Measurements from ENCODE around the gene TMCC1. TPM values are rescaled to one million over a fixed set of nuclear protein-coding genes. Genes with fewer than 3 reads are reported as not detected.

The TMCC1 gene
- total and polyA plus RNA-seq, 9 donors = 26.8 to 37.8 (median 30.9) TPM

DNA sequence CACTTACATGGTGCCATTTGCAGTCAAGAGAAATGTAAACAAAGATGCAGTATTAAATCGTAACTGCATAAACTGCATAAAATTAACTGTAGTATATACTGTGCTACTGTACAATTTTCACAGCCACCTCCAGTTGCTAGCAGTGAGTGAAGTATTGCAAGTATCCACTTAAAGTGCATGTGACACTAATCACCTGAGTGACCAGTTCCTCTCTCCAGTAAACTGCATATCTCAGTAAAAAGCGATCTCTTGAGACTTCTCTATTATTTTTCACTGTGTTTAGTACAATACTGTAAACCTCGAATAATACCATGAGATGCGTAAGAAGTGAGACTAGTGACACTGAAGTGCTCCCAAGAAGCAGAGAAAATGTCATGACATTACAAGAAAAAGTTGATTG, 175.3 kb downstream of the TMCC1 start:
- Histone ChIP-seq H3K36me3 (ENCODE audit: control insufficient read depth, insufficient read depth, low read length) (no peaks in the 10 kb centered on the region), H3K9me3 (replicated peaks; ENCODE audit: control insufficient read depth, low read depth, low read length) (no peaks in the 10 kb centered on the region), H3K27ac (ENCODE audit: low read length) (no peak overlapping the region), H3K4me3 (ENCODE audit: low read length) (no peak overlapping the region), H3K27me3 (ENCODE audit: control insufficient read depth, insufficient read depth, low read length) (no peaks in the 10 kb centered on the region), H3K4me1 (ENCODE audit: control insufficient read depth, insufficient read depth, low read length) (no peaks in the 10 kb centered on the region)
- WGBS (ENCODE audit: insufficient coverage) = no CpG with 5 or more reads among the region's 4 CpGs
- peak; percentile 5 for DNase-seq

DNA sequence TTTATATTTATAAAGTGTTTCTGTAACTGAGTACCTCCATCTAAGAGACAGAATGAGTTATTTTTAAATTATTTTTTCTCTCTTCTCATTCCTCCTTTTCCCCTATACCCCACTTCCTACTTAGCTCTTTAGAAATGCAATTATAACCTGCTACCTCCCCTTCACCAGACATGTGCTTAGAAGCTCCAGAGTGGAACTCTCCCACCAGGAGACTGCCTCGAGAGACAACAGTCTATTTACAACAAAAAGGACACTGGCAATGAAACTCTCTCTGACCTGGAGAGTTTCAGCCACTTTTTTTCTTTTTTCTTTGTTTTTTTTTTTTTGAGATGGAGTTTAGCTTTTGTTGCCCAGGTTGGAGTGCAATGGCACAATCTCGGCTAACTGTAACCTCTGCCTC, 177.7 kb downstream of the TMCC1 start:
- no peaks in the 10 kb centered on the region for H3K4me1 ChIP-seq (ENCODE audit: control insufficient read depth, insufficient read depth, low read length)
- no peaks in the 10 kb centered on the region for H3K27me3 ChIP-seq (ENCODE audit: control insufficient read depth, insufficient read depth, low read length)
- WGBS (ENCODE audit: insufficient coverage) = no CpG with 5 or more reads among the region's 2 CpGs
- no peak overlapping the region for H3K4me3 ChIP-seq (ENCODE audit: low read length)
- no peak overlapping the region for H3K27ac ChIP-seq (ENCODE audit: low read length)
- H3K36me3 ChIP-seq (ENCODE audit: control insufficient read depth, insufficient read depth, low read length) = no peaks in the 10 kb centered on the region
- H3K9me3 ChIP-seq (replicated peaks; ENCODE audit: control insufficient read depth, low read depth, low read length) = no peaks in the 10 kb centered on the region
- no peak for DNase-seq

DNA sequence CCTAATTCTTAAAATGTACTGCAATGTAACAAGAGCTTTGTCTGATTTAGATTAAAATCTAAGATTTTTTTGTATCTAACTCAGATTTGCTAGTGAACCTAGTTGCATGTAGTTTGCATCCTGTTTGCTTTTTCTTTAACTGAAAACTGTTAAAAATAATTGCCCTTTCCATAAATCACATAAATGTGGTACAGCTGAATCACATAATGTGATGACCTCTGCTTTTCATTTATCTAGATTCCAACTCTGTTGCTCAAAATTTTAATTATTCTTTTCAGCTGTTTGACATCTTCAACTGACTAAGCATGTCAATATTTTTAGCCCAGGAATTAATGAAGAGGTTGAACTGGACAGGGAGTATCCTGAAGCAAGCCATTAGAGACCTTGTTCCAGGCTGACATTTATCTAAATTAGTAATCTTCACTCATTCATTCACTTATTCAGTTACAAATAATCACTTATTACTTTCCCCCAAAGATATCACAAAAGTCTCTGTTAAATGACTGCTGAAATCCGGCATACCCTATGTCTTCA, 185.1 kb downstream of the TMCC1 start:
- Histone ChIP-seq H3K4me1 (ENCODE audit: control insufficient read depth, insufficient read depth, low read length) (no peaks in the 10 kb centered on the region), H3K36me3 (ENCODE audit: control insufficient read depth, insufficient read depth, low read length) (no peaks in the 10 kb centered on the region), H3K4me3 (ENCODE audit: low read length) (no peak overlapping the region), H3K9me3 (replicated peaks; ENCODE audit: control insufficient read depth, low read depth, low read length) (no peaks in the 10 kb centered on the region), H3K27ac (ENCODE audit: low read length) (no peak overlapping the region), H3K27me3 (ENCODE audit: control insufficient read depth, insufficient read depth, low read length) (no peaks in the 10 kb centered on the region)
- no peak for DNase-seq
- no CpG with 5 or more reads among the region's 1 CpG for WGBS (ENCODE audit: insufficient coverage)

DNA sequence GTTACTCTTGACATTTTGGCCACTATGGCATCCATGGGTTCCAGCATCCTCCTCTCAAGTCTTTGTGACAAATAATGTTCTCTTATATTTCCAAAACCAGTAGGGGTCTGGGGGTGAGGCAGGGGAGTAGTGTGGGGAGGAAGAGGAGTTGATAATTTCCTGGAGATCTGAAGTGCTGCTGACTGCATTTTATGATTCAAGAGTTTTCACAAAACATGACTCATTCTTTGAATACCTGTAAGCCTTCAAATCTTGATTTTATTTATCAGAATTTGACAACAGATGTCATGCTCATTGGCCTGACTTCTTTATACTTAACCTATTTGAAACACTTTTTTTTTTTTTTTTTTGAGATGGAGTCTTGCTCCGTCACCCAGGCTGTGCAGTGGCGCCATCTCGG, 188.2 kb downstream of the TMCC1 start:
- H3K36me3 ChIP-seq (ENCODE audit: control insufficient read depth, insufficient read depth, low read length) = no peaks in the 10 kb centered on the region
- no peak for DNase-seq
- no CpG with 5 or more reads among the region's 3 CpGs for WGBS (ENCODE audit: insufficient coverage)
- H3K27ac ChIP-seq (ENCODE audit: low read length) = no peak overlapping the region
- H3K27me3 ChIP-seq (ENCODE audit: control insufficient read depth, insufficient read depth, low read length) = no peaks in the 10 kb centered on the region
- no peak overlapping the region for H3K4me3 ChIP-seq (ENCODE audit: low read length)
- H3K9me3 ChIP-seq (replicated peaks; ENCODE audit: control insufficient read depth, low read depth, low read length) = no peaks in the 10 kb centered on the region
- no peaks in the 10 kb centered on the region for H3K4me1 ChIP-seq (ENCODE audit: control insufficient read depth, insufficient read depth, low read length)

DNA sequence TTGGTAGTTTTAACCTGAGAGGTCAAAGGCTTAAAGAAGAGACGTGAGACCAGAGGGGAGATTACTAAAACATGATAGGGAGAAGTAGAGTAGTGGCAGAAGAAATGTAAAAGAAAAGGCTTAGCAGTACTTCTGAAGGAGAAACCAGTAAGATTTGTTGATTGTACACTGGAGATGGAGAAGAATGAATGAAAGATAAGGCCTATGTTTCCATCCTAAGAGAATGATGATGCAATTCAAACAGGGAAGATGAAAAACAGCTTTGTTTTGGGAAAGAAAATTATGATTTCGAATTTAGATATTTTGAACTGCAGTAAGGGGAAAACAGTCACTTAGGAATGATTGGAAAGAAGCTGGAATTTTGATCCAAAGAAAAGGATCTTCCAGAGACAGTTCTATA, 189.6 kb downstream of the TMCC1 start:
- Histone ChIP-seq H3K36me3 (ENCODE audit: control insufficient read depth, insufficient read depth, low read length) (no peaks in the 10 kb centered on the region), H3K4me1 (ENCODE audit: control insufficient read depth, insufficient read depth, low read length) (no peaks in the 10 kb centered on the region), H3K27me3 (ENCODE audit: control insufficient read depth, insufficient read depth, low read length) (no peaks in the 10 kb centered on the region), H3K27ac (ENCODE audit: low read length) (no peak overlapping the region), H3K9me3 (replicated peaks; ENCODE audit: control insufficient read depth, low read depth, low read length) (no peaks in the 10 kb centered on the region), H3K4me3 (ENCODE audit: low read length) (no peak overlapping the region)
- no peak for DNase-seq
- 33% methylated on average over 1 of the region's 2 CpGs for WGBS (ENCODE audit: insufficient coverage)

DNA sequence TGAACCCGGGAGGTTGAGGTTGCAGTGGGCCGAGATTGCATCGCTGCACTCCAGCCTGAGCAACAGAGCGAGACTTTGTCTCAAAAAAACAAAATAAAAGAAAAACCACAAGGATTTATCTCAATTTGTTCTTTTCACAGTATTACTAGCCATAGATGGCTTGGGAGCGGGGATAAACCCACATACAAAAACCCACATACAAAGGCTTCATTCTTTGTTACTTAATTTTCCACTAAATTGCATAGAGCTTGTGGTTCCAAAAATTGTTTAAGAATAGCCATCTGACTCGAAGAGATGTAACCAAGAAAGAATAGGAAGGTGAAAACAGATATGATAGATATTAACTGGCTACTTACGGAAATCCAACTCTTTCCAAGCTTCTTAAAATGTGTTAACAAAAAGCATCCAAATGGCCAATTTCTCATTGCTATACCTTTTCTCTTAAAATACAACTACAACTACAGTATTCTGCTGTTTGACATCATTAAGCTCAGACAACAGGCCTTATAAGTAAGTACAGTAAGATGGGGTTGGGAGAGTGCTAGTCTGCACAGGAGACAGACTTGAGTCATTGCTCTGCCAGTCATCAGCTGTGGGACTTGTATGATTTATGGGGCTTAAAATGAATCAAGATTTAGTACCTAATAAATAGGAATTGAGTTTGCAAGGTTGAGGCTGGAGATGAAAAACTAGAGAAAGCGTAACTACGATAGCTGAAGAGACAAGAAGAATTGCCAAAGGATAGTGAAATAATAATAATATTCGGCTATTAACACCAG, 190.4 kb downstream of the TMCC1 start:
- Histone ChIP-seq H3K27ac (ENCODE audit: low read length) (no peak overlapping the region), H3K36me3 (ENCODE audit: control insufficient read depth, insufficient read depth, low read length) (no peaks in the 10 kb centered on the region)
- WGBS (ENCODE audit: insufficient coverage) = 100% methylated on average over 1 of the region's 10 CpGs

DNA sequence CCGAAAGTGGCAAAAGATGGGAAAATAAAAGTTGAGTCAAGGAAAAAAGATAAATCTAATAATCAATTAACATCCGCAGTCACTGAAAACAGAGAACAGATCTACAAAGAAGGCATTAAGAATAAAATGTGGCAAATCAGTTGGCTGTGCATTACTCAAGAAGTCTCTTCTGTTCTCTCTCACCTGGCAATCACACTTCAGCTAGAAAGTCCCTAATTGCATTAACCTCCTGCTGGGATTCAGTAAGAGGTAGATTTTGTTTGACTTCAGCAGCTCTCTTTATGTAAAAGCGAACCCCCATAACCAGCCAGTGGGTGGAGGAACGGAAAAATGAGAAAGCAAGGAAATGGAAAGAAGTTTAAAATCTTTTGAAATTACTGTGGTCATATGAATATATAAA, 192.3 kb downstream of the TMCC1 start:
- DNase-seq = no peak
- H3K4me3 ChIP-seq (ENCODE audit: low read length) = no peak overlapping the region

More for the DNA sequence above, 190.4 kb downstream of the TMCC1 start:
- no peaks in the 10 kb centered on the region for H3K9me3 ChIP-seq (replicated peaks; ENCODE audit: control insufficient read depth, low read depth, low read length)
- no peaks in the 10 kb centered on the region for H3K27me3 ChIP-seq (ENCODE audit: control insufficient read depth, insufficient read depth, low read length)
- H3K4me3 ChIP-seq (ENCODE audit: low read length) = no peak overlapping the region
- H3K4me1 ChIP-seq (ENCODE audit: control insufficient read depth, insufficient read depth, low read length) = no peaks in the 10 kb centered on the region
- no peak for DNase-seq

DNA sequence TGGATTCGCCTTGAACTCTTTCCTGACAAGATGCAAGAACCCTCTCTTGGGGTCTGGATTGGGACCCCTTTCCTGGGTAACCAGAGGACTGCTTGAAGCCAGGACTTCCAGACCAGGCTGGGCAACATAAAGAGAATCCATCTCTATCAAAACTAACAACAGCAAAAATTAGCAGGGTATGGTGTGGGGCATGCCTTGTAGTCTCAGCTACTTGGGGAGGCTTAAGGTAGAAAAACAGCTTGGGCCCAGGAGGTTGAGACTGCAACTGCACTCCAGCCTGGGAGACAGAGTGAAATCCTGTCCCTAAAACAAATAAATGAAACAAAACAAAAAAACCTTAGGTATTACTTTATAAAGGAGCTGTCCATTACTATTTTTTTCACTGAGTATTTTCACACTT, 193.9 kb downstream of the TMCC1 start:
- H3K36me3 ChIP-seq (ENCODE audit: control insufficient read depth, insufficient read depth, low read length) = no peaks in the 10 kb centered on the region
- no peak overlapping the region for H3K27ac ChIP-seq (ENCODE audit: low read length)
- no peaks in the 10 kb centered on the region for H3K4me1 ChIP-seq (ENCODE audit: control insufficient read depth, insufficient read depth, low read length)
- no peak for DNase-seq
- WGBS (ENCODE audit: insufficient coverage) = 100% methylated on average over 1 of the region's 1 CpG
- H3K9me3 ChIP-seq (replicated peaks; ENCODE audit: control insufficient read depth, low read depth, low read length) = peaks cover 8% of the 10 kb centered on the region
- H3K27me3 ChIP-seq (ENCODE audit: control insufficient read depth, insufficient read depth, low read length) = no peaks in the 10 kb centered on the region
- H3K4me3 ChIP-seq (ENCODE audit: low read length) = no peak overlapping the region

More for the DNA sequence above, 192.3 kb downstream of the TMCC1 start:
- Histone ChIP-seq H3K9me3 (replicated peaks; ENCODE audit: control insufficient read depth, low read depth, low read length) (peaks cover 8% of the 10 kb centered on the region), H3K36me3 (ENCODE audit: control insufficient read depth, insufficient read depth, low read length) (no peaks in the 10 kb centered on the region), H3K27me3 (ENCODE audit: control insufficient read depth, insufficient read depth, low read length) (no peaks in the 10 kb centered on the region), H3K27ac (ENCODE audit: low read length) (no peak overlapping the region), H3K4me1 (ENCODE audit: control insufficient read depth, insufficient read depth, low read length) (no peaks in the 10 kb centered on the region)
- WGBS (ENCODE audit: insufficient coverage) = no CpG with 5 or more reads among the region's 4 CpGs

DNA sequence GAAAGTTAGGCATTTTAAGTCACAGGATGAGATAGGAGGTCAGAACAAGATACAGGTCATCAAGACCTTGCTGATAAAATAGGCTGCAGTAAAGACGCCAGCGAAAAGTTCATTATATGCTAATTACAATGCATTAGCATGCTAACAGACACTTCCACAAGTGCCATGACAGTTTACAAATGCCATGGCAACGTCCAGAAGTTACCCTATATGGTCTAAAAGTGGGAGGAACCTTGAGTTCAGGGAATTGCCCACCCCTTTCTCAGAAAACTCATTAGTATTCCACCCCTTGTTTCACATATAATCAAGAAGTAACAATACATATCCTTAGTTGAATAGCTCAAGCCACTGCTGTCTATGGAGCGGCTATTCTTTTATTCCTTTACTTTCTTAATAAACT, 194.3 kb downstream of the TMCC1 start:
- Histone ChIP-seq H3K4me3 (ENCODE audit: low read length) (no peak overlapping the region), H3K9me3 (replicated peaks; ENCODE audit: control insufficient read depth, low read depth, low read length) (peaks cover 8% of the 10 kb centered on the region), H3K27me3 (ENCODE audit: control insufficient read depth, insufficient read depth, low read length) (no peaks in the 10 kb centered on the region), H3K4me1 (ENCODE audit: control insufficient read depth, insufficient read depth, low read length) (no peaks in the 10 kb centered on the region), H3K27ac (ENCODE audit: low read length) (no peak overlapping the region), H3K36me3 (ENCODE audit: control insufficient read depth, insufficient read depth, low read length) (no peaks in the 10 kb centered on the region)
- WGBS (ENCODE audit: insufficient coverage) = 70% methylated on average over 2 of the region's 4 CpGs
- DNase-seq = no peak

DNA sequence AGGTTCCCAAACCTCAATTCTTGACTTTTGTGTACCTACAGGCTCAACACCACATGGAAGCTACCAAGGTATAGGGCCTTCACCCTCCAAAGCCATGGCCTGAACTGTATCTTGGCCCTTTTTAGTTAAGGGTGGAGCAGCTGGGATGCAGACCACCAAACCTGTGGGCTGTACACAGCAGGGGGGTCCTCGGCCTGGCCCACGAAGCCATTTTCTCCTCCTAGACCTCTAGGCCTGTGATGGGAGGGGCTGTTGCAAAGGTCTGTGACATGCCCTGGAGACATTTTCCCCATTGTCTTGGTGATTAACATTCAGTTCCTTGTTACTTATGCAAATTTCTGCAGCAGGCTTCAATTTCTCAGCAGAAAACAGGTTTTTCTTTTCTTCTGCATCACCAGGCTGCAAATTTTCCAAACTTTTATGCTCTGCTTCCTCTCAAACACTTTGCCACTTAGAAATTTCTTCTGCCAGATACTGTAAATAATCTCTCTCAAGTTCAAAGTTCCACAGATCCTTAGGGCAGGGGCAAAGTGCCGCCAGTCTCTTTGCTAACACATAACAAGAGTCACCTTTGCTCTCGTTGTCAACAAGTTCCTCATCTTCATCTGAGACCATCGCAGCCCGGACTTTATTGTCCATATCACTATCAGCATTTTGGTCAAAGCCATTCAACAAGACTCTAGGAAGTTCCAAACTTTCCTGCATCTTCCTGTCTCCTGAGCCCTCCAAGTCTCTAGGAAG, 196.1 kb downstream of the TMCC1 start:
- WGBS (ENCODE audit: insufficient coverage) = 98% methylated on average over 4 of the region's 6 CpGs
- H3K9me3 ChIP-seq (replicated peaks; ENCODE audit: control insufficient read depth, low read depth, low read length) = peaks cover 8% of the 10 kb centered on the region
- H3K4me1 ChIP-seq (ENCODE audit: control insufficient read depth, insufficient read depth, low read length) = no peaks in the 10 kb centered on the region
- DNase-seq = no peak
- H3K27me3 ChIP-seq (ENCODE audit: control insufficient read depth, insufficient read depth, low read length) = no peaks in the 10 kb centered on the region
- no peak overlapping the region for H3K4me3 ChIP-seq (ENCODE audit: low read length)
- H3K27ac ChIP-seq (ENCODE audit: low read length) = no peak overlapping the region
- no peaks in the 10 kb centered on the region for H3K36me3 ChIP-seq (ENCODE audit: control insufficient read depth, insufficient read depth, low read length)
